Inflammatory macrophage treated with lipopolysaccharide for 1 hour (primary cell): Measurements from ENCODE around the gene SLC25A33.

Experiments
- DNase-seq, 2 donors: peaks; one replicate each; pipeline ENCODE4 v3.0.0-alpha.2; 2020 to 2022

SLC25A33 gene

DNA sequence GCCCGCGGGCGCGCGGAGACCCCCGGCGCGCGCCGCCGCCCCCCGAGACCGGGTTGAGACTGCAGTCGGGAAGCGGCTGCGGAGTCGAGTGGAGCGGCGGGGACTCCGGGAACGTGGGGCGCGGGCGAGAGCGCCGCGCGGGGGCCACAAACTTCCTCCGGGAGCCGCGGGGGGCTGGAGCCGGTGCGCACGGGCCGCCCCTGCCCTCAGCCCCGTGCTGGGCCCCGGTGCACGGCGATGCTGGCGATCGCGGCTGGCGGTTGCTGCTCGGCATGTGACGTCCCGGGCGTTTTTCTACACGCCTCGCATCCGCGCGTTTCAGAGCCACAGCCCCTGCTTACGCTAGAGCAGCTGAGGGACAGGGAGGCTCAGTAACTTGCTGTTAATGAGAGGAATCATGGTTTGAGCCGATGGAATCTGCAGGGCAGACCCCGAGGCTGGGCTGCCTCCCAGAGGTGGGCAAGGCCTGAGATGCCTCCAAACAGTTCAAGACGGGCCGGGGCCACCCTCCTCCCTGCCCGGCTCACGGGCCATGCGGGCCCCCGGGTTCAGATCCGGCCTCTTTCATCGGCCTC, 50.0 kb downstream of the SLC25A33 start:
- peak; percentile 10 to 24 for DNase-seq

GRCh38 chr1:9589719-9590157, 50.5 kb downstream of the SLC25A33 start:
- no peak for DNase-seq

DNA sequence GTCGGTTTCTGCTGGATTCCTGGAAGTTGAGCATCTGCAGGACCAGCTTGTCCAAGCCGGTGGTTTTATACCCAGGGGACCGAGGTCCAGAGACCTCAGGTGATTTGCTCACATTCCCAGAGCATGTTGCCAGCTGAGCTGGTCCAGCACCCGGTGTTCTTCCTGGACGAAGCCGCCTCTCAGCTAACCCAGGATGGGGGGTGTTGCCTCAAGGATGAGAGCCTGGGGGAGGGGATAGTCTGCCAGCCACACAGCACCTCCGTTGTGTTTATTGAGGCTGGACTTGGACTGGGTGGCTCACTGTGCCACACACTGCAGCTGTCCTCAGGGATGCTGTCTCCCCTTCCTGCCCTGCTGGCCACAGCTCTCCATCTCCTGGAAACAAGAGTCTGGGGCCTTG, 50.9 kb downstream of the SLC25A33 start:
- no peak for DNase-seq

- peak in 1 of 2 donors; percentile 15 for DNase-seq
Observed at GRCh38 chr1:9590945-9591668, 51.8 kb downstream of the SLC25A33 start.

DNA sequence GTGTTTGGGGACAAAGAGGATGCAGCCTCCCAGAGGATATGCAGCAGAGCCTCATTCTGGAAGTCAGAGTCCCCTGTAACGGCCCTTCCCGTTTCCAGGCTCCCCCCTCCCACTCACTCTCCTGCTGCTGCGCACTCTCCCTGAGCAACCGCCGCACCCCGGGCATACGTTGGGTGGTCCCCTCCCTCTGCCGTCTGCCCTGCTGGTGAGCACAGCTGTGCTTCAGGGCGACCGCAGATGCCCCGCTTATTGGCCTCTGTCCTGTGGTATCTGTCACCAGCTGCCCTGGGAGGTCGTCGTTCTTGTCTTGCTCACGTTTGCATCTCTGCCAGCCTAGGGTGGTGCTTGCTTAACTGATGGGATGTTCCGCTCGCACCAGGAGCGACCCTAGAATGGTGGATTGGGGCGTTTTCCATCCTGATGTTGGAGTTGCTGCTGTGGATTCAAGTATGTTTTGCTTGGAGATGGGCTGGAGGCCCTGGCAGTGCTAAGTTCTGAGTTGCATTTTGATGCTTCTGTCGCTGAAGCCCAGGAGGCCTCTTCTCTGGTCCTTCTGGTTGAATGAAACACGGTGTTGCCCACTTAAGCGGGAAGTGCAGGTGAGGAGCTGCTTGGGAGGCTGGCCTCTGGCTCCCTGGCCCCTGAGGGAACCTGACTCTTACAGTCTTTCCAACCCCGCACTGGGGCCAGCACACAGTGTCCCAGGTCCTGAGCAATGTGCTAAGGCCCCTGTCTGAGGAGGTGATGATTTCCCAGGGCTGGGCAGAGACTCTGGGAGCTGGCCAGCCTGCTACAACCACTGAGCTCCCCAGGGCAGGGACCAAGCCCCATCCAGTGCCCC, 52.6 kb downstream of the SLC25A33 start:
- peak; percentile 33 to 41 for DNase-seq

DNA sequence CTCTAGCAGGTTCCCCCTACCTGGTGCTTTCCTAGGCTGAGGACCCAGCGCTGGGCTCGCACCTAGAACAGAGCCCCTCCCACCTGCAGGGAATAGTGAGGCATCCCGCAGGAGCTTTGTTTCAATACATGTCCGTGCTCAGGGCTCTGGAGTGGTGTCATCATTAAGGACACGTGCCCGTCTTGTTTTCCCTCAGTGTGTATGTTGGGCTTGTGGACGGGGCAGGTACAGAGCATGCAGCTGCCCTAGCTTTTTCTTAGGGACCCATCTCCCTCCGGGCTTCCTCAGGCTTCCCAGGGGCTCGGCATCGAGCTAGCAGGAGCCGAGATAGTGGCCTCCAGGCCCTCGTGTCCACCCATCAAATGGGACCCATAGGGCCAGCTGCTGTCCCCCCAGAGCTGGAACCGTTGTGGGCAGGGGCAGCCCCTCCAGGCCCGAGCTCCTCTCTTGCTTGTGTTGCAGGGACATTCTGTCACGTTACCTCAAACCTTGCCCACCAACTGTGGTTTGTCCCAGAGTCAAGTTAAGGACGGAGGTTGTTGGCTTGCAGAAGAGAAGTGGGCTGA, 53.3 kb downstream of the SLC25A33 start:
- DNase-seq, result no peak

DNA sequence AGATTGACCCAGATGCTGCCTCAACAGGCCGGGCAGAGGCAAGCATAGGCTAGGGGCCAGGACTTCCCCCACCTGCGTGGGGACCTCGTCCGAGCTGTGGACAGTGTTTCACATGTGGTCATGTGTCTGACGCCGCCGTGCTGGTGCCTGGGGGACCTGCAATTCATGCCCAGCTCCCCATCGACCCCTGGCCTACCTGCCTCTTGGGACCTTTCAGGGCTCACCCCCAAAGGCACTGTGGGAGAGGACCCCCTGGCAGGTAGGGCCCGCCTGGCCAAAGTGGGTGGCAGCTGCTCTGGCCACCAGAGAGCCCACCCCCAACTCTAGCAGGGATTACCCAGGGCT, 53.9 kb downstream of the SLC25A33 start:
- DNase-seq, result no peak

DNA sequence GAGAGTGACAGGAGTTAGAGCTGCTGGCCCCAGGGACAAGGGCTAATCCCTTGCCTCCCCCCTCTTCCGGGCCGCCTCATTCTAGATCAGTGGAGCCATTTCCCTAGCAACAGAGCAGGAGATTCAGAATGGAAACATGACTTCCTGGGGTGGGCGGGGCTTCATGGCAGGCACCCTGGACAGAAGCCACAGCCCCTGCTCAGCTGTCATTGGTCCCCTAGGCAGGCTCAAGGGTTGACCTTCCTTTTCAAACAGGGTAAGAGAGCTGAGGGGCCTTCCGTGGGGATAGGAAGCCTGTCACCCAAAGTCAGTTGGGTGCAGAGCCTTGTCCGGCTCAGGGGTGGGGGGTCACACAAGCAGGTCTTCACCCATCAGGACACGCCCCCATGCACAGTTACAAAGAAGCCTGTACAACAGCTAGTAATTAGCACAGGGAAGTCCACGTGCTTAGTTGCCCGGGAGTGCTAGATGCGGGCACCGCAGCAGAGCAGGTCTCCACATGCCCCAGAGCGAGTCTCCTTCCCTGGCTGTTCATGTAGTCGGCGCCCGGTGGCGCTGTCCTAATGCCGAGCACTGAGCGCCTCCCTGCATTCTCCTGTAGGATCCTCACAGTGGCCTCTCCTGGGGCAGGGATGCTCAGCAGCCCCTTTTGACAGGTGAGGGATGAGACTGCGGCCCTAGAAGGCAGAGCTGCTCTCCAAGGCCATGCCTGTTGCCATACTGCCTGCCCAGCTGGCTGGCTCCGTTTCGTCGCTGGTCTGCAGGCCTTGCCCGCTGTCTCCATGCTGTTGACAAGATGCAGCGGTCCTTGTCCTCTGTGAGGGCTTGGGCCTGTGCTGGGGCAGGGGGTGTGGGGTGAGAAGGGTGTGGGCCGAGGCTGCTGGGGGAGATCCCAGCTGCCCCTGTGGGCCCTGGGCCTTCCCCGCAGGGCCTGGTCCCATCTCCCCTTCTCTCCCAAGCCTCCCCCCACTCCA, 54.5 kb downstream of the SLC25A33 start:
- DNase-seq, result peak; percentile 77 to 80

DNA sequence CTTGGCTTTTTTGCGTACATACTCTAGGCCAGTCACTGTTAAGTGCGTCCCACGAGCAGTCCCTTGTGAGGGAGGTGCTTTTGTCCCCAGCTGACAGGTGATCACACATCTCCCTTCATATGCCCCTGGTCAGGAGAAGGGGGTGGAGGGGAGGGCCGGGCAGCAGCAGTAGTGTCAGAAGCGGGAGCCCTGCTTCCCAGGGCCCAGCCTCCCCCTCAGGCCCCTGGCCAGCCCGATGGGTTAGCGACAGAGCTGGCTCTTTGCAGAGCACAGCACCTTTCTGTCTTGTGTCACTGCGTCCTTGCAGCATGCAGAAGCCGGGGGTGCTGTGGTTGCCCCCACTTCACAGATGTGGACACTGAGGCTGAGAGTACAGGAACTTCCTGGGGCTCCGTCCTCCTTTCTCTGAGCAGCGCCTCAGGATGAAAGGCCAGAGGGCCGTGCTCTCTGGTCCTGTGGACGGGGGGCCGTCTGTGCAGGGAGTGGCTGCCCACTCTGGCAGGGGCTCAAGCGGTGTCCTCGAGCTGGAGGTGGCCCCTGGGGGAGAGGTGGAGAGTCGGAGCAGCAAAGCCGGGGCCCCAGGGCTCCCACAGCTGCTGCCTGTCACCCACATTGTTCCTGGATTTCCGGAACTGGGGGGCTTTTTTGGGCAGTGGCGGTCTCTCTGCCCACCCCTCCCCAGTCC, 55.3 kb downstream of the SLC25A33 start:
- DNase-seq, result no peak

GRCh38 chr1:9595156-9595967, 56.1 kb downstream of the SLC25A33 start:
- DNase-seq, result no peak

DNA sequence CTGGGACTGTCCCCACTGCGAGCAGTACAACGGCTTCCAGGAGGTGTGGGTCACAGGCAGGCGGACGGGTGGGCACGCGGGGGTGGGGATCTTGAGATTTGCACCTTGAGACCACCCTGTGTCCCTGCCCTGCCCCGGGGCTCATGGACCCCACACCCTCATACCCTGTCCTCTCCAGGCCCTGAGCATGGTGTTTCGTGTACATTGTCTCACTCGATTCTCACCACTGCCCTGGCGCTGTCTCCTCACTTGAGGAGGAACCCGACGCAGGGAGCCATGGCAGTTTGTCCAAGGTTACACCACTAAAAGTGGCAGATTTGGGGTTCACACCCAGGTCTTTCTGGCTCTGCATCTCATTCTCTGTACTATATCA, 56.7 kb downstream of the SLC25A33 start:
- DNase-seq, result no peak

DNA sequence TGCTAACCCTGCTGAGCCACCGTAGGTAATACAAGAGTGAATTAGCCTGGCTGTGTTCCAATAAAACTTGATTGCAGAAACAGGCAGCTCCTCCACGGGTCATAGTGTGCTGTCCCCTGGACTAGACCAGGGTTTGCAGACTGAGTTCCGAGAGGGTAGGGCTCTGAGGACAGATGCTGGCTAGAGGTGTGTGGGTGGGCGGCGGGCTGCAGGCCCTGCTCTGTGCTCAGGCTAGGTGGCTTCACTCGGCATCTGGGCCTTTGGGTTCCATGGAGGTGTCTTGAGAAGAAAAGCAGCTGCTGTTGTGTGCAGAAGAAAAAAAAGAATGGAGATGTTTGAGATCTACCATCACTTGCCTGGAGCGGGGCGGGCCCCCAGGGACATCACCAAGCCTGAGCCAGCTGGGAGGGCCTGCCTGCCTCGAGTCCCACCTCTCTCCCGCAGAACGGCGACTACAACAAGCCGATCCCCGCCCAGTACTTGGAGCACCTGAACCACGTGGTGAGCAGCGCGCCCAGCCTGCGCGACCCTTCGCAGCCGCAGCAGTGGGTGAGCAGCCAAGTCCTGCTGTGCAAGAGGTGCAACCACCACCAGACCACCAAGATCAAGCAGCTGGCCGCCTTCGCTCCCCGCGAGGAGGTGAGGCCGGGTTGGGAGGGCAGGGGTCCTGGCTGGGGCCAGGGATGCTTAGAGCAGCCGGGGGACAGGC, 57.3 kb downstream of the SLC25A33 start:
- no peak for DNase-seq

DNA sequence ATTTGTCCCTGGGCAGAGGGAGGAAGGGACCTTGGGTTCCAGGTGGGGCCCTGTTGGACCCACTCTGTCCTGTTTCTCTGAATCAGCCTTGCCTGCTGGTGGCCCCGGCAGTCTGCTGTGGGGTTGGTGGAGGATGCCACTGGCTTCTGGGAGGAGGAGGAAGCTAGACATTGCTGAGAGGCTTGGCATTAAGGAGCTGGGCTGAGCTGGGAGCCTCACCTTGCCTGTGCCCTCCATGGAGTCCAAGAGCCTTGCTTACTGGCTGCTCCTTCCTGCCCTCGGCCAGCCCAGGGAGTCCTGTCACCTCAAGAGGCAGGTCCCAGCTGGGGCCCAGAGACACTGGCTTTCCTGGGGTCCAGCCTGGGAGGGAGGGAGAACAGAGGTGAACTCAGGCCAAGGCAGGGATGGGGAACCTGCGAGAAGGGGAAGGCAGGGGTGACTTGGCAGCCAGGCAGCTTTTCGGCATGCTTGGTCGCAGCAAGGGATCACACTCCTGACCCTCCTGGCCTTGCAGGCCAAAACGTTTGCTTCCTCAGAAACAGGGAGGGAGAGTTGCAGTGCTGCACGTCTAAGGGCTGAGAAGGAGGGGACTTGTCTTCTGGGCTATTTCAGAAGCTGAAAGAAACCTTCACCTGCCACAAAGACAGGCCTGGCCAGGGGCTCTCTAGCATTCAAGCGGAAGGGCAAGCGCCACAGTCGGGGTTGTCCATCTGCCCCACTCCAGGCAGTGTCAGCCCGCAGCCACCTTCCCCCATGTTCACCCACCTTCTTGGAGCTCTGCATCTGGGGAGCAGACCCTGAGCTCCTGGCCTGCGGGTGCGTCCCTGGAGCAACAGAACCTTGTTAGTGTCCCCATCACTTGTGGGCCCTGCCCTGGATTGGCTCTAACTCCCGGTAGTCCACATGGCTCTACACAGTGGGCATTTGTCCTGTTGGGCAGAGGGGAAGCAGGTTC, 58.4 kb downstream of the SLC25A33 start:
- DNase-seq, result no peak

- no peak for DNase-seq
Observed at GRCh38 chr1:9598316-9598700, 59.0 kb downstream of the SLC25A33 start.

DNA sequence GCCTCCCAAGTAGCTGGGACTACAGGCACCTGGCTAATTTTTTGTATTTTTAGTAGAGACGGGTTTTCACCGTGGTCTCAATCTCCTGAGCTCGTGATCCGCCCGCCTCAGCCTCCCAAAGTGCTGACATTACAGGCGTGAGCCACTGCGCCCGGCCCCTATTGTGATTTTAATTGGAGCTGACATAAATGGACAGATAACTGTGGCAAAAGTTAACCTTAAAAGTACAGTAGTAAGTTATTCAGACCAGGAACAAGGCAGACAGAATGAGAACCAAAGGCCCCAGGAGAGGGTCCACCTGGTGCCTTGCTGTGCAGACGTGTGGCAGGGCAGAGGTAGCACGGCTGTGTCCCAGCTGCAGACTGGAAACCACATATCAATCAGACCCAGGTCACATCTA, 60.5 kb downstream of the SLC25A33 start:
- DNase-seq, result no peak

- no peak for DNase-seq
Observed at GRCh38 chr1:9600861-9601834, 61.9 kb downstream of the SLC25A33 start.

DNA sequence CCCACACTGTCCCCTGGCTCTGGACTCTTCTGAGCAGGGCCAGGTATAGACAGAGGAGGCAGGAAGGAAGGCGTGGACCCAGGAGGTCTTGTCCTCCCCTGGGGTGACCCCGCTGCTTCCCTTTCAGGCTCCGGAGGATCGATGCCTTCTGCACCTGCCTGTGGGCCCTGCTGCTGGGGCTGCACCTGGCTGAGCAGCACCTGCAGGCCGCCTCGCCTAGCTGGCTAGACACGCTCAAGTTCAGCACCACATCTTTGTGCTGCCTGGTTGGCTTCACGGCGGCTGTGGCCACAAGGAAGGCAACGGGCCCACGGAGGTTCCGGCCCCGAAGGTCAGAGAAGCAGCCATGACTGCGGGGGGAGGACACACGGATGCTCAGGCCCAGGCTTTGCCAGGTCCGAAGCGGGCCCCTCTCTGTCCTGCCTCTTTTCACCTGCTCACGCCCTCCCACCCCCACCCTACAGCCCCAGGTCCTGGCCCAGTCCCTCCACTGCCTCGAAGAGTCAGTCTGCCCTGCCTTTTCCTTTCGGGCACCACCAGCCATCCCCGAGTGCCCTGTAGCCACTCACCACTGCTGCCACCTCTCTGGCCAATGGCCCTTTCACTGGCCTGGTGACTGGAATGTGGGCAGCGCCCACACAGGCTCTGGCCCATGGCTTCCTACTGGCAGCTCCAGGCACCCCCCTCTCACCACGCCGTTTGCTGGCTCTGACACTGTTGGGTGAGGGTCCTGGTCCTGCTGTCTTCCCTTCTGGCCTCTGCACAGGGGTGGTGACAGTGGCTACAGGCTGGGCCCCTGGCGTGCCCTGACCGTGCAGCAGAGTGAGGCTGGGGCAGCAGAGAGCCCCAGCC, 62.9 kb downstream of the SLC25A33 start:
- DNase-seq, result no peak
